ENCODE measurements around the gene GUCY1A1.
A peak's percentile ranks its signal among the peaks of the same experiment; 100 is the strongest.

Gene GUCY1A1

DNA sequence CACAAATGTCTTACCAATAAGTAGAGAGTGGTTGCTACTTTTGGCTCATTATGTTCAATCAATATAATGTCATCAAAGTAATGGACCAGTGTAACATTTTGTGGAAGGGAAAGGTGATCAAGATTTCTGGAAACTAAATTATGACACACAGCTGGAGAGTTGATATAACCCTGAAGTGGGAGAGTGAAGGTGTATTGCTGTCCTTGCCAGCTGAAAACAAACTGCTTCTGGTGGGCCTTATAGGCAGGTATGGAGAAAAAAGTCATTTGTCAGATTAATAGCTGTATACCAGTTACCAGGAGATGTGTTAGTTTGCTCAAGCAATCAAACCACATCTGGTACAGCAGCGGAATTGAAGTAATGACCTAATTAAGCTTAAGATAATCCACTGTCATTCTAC, 74.9 kb downstream of the GUCY1A1 start:
- DNase-seq (ENCODE audit: low read depth in 2 of 2), result no peak

DNA sequence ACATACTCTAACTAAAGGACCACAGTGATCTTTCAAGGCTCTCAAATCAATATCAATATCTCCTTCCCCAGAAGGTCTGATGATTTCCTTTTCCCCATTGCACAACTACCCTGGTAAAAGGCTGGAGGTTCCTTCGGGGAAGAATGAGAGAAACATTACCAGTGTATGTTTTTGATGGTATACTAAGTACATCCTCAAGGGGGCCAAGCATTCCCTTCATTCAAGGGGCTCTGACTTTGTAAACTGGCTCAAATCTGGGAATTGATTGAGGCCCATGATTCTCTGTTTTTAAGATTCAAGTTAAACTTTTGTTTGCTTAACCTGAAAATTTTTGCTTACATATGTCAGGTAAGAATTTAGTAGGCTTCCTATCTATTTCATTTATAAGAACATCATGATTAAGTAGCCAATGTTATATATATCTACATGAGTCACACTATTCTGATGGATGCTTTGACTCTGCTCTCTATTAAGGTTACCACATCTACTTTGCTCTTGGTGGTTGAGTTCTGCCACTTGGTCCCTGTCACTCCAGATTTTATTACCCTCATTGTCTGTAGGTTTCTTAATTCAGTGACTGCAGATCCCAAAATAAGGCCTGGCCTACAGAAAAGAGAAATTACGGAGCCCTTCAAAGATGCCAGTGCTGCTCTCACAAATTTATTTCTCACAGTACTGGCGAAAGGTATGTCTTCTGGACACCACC, 75.8 kb downstream of the GUCY1A1 start:
- DNase-seq (ENCODE audit: low read depth in 2 of 2), result no peak

DNA sequence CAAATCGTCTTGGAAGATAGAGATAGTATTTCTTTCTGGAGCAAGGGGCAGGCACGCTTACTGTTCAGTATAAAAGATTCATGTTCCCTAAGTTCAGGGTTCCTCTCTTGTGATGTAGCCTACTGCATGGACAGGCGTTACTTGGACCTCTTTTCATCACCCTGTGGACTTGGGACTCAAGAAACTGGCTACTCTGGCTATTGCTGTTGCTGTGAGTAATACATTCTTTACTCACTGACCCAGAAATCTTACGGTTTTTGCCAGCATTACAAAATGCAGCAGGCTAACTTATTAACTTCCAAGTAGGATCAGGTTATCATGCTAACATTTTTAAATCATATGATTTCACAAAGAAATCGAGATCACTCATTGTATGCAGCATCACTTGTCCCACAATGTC, 79.3 kb downstream of the GUCY1A1 start:
- DNase-seq (ENCODE audit: low read depth in 2 of 2), result no peak

DNA sequence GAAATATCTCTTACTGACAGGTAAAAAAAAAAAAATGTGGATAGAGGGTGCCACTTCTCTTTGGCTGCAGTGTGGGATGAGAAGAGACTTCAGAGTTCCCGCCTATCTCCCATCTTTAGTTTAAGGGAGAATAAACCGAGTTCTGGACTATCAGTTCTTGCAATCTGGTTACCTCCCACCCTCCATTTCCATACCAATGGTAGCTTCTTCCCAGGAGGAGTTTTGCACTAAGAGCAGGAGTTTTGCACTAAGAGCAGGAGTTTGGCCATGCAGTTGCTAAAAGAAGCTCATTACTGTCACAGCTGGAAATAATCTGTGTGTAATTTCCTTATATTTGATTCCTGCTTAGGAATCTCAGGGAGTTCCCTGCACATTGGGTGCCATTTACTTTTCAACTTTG, 81.4 kb downstream of the GUCY1A1 start:
- no peak for DNase-seq (ENCODE audit: low read depth in 2 of 2)

DNA sequence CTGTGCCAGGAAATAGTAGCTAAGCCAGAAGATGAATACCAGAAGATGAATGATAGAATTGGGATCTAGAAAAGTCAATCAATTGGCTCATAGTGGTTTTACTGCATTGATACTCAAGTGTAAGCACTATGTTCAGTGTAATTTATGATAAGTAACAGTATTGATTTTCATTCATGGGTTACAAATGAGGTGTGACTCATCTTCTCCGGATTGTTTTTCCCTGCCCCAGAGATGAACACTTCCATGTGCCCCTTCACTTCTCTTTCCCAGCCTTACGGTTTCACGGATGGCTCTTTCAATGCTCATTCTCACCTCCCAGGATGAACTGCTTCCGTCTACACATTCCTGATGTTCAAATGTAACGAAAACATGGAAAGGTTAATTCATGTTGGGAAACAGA, 82.4 kb downstream of the GUCY1A1 start:
- DNase-seq (ENCODE audit: low read depth in 2 of 2), result no peak

DNA sequence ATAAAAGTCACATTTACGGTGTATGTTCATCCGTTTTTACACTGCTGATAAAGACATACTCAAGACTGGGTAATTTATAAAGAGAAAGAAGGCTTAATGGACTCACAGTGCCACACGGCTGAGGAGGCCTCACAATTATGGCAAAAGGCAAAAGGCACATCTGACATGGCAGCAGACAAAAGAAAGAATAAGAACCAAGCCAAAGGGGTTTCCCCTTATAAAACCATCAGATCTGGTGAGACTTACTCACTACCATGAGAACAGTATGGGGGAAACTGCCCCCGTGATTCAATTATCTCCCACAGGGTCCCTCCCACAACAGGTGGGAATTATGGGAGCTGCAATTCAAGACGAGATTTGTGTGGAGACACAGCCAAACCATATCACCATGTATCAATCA, 84.9 kb downstream of the GUCY1A1 start:
- DNase-seq (ENCODE audit: low read depth in 2 of 2), result no peak

- DNase-seq (ENCODE audit: low read depth in 2 of 2), result no peak
Observed at GRCh38 chr4:155757745-155758265, 91.2 kb downstream of the GUCY1A1 start.

DNA sequence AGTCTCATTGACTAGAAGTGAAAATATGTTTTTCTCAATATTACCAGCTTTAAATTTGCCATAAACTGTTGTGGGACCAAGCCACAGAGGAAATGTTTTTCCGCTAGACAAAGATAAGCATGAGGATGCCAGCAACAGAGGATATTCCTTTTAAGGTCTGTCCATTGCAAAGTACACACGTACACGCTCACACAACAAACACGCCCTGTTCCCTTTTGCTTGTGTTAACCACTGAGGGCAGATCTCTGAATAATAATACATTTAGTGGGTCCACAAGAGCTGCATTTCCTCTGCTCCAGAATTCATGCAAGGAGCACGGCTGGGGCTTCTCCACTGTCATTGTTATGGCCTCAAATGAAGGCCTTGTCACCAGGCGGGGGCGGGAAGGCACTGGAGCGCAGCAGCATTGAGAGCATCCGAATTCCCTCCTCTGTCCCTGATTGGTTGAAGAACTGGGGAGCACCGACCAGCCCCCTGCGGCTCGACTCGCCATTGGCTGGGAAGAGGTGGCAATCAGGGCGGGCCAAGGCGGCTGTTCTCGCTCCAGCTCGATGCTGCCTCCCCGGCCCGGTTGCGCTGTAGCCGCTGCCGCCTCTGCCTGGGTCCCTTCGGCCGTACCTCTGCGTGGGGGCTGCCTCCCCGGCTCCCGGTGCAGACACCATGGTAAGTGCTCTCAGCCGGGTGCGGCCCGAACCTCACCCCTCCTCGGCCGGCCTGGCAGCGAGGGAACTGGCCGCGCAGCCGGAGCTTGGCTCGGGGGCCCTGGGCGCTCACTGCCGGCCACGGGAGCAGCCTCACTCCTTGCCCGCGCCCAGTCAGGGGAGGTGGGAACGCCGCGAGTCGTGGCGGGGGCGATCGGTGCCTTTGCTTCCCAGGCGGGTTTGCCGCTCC, 92.1 kb downstream of the GUCY1A1 start, which contains the start of gene GUCY1B1:
Gene GUCY1B1 (plus strand): TSS at position 541 of the 891 bp plus-strand sequence. CDS start 120 bp downstream, at position 661.
- DNase-seq (ENCODE audit: low read depth in 2 of 2), result peak; percentile 43 to 63

DNA sequence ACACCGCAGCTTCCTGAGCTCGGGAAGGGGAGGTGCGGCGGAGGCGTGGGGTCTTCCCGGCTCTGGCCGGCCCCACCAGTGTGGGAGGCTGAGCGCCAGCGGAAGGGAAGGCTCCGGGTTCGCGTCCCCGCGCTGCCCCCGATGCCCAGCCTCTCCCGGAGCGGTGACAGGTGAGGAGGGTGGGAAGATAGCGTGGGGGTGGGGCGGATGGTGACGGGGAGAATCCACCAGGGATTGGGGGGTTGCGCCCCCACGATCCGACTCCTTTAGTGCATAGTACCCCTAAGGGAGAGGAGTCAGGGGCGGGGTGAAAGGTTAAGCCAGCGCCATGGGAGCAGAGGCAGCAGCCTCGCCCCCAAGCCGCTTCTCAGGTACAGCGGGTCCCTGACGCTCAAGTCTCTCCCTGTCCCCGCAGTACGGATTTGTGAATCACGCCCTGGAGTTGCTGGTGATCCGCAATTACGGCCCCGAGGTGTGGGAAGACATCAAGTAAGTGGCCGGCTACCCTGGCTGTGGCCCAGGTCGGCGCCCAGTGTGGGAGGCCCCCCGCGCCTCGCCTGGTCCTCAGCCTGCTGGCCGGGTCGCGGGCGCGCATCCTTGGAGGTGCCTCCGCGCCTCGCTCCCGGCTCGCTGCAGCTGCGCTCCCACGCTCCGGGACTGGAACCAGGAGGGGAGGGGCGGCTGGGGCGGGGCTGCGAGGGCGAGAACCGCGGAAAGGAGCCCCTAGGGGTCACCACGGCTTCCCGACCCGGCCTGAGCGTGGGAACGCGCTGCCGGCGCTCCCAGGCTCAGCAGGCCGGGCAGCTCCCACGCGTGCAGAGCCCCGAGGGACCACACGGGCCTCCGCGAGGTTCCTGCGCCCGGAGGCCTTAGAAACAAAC, 93.0 kb downstream of the GUCY1A1 start:
- no peak for DNase-seq (ENCODE audit: low read depth in 2 of 2)

GRCh38 chr4:155761047-155761446, 94.4 kb downstream of the GUCY1A1 start:
- no peak for DNase-seq (ENCODE audit: low read depth in 2 of 2)

GRCh38 chr4:155761916-155762315, 95.3 kb downstream of the GUCY1A1 start:
- DNase-seq (ENCODE audit: low read depth in 2 of 2), result no peak

GRCh38 chr4:155762334-155762733, 95.7 kb downstream of the GUCY1A1 start:
- no peak for DNase-seq (ENCODE audit: low read depth in 2 of 2)

DNA sequence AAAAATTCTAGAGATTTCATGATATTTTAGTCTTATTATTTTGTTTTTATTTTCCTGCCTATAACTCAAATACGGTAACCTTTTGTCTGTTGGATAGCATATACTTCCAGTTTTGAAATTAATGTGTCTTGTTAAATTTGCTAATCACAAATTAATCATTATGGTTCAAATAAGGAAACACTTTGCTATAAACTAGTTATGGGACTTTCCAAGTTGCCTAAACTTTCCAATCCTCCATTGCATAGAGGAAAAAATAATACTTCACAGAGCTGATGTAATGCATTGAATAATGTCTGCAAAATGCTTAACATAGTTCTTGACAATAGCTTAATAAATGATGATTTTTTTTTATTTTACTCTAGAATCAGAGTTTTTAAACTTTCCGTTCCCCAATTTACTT, 96.9 kb downstream of the GUCY1A1 start:
- no peak for DNase-seq (ENCODE audit: low read depth in 2 of 2)

- DNase-seq (ENCODE audit: low read depth in 2 of 2), result no peak
Observed at GRCh38 chr4:155765149-155765548, 98.5 kb downstream of the GUCY1A1 start.

DNA sequence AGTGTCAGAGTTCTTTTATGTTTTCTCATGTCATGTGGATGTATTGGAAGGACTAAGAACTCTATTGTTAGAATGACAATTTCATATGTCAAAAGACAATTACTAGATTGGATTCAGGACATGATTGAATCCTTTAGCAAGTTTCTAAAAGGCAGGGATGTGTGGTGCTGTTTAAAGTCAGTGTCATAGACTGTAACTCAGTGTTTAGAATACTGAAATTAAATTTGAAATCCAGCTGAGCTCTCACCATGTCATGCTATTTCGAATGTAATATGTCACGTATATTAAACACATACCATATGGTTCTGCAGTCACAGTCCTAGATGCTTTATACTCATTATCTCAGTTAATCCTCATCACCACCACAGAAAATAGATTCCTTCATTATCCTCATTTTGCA, 100.0 kb downstream of the GUCY1A1 start:
- no peak for DNase-seq (ENCODE audit: low read depth in 2 of 2)

GRCh38 chr4:155768370-155768769, 101.7 kb downstream of the GUCY1A1 start:
- no peak for DNase-seq (ENCODE audit: low read depth in 2 of 2)

DNA sequence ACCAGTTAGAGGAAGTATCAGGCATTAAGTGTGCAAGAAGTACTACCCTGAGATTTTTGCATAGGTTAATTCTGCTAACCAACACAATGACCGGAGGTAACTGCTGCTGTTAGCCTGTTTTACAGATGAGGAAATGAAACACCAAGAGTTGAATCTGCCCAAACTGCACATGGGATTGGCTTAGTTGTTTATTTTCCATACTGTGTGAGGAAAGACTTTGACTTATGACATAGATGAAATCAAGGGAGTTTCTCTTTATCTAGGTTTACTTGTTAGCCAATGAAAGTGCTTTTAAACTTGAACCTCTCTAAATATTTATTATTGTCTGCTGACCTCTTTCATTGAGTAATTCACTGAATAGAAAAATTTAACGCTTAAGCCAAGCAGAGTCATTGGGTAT, 102.4 kb downstream of the GUCY1A1 start:
- DNase-seq (ENCODE audit: low read depth in 2 of 2), result no peak

GRCh38 chr4:155772459-155773195, 106.0 kb downstream of the GUCY1A1 start:
- no peak for DNase-seq (ENCODE audit: low read depth in 2 of 2)

- DNase-seq (ENCODE audit: low read depth in 2 of 2), result no peak
Observed at GRCh38 chr4:155773196-155773800, 106.7 kb downstream of the GUCY1A1 start.

GRCh38 chr4:155774033-155774432, 107.4 kb downstream of the GUCY1A1 start:
- DNase-seq (ENCODE audit: low read depth in 2 of 2), result no peak

Data from stimulated activated CD8-positive, alpha-beta memory T cell treated with anti-CD3 and anti-CD28 coated beads, Interleukin-7, amount 100 ng/mL, for 4 hours (primary cell).